ENCODE measurements around the gene HGFAC.

The HGFAC gene

DNA sequence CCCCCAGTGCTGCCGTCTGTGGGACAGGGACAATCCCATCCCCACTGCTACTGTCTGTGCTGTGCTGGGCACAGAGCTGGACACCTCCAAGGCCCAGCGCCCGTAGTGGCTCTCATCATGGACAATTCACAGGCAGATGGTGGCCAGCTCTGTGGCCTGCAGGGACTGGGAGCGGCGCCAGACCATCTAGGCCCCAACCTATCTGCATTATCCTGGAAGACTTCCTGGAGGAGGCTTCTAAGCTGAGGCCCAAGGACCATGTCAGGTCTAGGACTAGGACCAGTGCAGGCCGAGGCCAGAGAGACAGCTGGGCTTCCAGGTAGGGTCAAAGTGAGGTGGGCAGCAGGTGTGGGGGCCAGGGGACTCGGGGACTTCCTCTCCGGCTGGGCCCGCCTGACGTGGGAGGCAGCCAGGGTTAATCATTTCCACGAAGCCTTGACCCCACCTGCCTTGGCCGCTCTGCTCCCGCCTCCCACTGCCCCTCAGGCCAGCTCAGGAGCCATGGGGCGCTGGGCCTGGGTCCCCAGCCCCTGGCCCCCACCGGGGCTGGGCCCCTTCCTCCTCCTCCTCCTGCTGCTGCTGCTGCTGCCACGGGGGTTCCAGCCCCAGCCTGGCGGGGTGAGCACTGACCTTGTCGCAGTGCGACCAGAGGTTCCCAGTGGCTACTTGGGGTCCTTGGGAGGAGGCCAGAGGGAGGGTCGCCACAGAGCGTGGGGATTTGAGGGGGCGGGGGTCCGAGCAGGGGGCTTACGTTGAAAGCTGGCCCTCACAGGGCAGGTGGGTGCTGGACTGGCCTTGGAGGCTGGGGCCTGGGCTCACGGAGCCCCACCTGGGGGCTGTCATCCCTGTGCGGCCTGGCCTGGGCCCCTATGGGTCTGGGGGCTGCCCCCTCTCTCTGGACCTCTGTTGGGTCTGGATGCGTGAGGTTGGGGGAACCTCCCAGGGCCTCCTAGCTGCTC is at the start of gene HGFAC:
Gene HGFAC (plus strand): TSS at position 468 of the 959 bp plus-strand sequence. CDS start 34 bp downstream, at position 502.
- DNase-seq (ENCODE audit: low read depth), result no peak

DNA sequence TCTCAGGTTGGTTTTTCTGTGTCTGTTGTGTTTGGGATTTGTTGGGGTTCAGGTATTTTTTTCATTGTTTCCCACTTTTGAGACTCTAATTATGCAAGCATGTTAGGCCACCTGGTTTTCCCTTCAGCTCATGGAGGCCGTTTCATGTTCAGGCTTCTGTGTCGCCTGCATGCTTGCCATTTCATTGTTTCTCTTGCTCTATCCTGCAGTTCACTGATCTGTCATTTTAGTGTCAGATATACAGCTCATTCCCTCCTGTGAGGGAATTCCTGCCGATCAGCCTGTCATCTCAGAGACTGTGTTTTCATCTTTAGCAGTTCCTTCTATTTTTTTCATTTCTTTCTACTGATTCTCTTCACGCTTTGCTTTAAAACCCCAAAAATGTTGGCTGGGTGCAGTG is 49.4 kb upstream of the HGFAC start:
- no peak for DNase-seq (ENCODE audit: low read depth)

DNA sequence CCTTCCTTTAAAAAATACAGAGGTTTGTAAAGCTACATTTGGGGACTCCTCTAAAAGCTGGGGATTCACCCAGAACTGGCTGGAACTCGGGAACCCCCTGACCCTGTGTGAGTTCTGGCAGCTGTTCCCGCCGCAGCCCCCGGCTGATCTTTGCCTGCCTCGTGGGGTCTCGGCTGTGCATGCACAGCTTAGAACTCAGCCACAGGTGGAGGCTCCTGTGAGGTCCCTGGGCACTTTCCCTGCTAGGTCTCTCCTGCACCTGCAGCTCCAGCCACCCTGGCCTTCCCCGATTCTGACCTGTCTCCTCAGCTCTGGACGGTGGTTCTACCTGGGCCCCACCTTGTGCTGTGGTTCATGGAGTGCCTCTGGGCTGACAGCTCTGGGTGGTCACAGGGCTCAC is 48.6 kb upstream of the HGFAC start:
- no peak for DNase-seq (ENCODE audit: low read depth)

DNA sequence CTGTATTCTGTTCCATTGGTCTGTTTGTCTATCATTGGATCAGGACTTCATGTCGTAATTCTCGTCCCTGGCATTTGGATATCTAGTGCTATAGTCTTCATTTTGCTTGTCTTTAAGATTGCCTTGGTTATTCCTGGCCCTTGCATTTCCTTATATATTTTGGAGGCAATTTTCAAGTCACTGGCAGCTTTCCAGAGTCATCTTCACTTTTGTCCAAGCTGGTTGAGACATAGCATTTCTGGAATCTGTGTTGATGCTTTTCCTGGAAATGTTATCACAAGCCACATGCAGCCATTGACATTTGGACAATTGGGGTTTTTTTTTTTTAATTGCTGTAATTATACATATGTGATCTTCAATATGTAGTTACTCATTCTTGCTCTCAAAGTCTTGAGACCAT is 45.2 kb upstream of the HGFAC start:
- no peak for DNase-seq (ENCODE audit: low read depth)

DNA sequence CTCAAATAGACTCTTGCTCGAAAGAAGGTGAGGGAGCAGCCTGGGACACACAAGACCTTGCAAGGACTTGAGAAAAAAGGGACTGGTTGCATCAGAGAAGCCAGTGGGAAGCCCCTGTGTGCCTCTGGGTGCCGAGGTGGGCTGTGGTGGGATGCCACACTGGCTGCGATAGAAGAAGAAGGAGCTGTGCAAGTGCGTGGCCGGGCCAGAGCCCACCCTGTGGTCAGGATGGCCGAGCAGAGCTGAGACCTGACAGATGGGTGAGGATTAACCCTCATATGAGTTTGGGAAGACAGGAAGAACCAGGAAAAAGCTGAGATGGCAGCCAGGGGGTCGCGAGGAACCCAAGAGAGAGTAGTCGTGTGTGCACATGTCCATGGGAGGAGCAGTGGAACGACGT is 44.6 kb upstream of the HGFAC start:
- no peak for DNase-seq (ENCODE audit: low read depth)

DNA sequence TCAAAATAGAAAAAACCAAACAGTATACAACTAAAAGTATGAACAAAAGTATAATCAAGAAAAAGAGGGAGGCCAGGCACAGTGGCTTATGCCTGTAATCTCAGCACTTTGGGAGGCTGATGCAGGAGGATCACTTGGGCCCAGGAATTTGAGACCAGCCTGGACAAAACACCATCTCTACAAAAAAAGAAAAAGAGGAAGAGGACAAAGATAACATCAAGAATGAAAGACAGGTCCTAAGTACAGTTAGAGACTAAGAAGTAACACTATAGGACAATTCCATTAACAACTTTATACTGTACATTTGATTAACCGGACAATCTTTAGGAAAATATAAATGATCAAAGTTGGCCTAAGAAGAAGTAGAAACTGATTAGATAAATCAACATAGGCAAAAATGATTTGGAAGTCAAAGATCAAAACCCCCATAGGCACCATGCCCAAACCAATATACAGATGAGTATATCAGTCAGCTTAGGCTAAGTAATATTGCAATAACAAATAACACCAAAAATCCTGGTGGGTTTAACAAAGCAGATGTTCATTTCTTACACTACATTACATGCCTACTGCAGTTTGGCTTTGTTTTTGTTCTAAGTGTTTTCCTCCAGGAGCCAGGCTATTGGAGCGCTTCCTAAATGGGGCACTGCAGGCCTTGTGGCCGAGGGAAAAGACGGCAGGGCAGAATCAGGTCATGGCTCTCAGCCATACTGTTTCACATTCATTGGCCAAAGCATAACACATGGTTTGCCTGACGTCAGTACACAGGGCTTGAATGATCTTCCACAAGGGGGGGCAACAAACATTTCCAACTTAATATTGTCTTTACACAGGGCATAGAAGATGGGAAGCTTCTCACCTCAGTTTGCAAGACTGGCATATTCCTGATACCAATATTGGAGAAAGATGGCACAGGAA is 42.2 kb upstream of the HGFAC start:
- DNase-seq (ENCODE audit: low read depth), result no peak

DNA sequence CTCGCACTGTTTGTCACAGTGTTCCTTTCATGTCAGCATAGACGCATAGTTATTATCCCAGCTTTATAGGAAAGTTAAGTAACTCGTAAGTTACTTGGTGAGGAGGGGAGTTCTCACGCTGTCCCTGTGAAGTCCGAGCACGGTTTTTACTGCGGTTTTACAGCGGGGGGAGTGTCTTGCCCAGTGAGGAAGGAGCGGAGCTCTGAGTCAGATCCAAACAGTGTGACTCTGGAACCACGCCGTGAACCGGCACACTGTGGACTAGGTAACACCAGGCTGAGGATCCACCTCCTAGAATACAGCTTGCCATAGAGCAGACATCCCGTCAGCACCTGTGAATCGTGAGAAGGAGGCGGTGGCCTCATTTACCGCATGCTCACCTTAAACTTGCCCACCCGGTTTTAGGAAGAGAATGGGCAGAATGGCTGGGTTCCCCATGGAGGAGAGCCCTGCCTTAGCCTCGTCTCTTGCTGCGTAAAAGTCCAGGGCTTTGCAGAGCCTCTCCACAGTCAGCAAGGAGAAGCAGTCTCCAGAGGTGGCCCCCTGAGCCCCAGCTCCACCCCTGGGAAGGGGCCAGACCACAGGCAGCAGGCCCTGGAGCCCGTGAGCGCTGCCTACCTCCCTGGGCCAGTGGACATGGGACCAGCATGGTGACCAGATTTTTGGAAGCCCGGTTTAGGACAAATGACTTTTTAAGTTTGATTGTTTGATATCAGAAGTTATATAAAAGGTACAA is 40.2 kb upstream of the HGFAC start:
- DNase-seq (ENCODE audit: low read depth), result no peak

DNA sequence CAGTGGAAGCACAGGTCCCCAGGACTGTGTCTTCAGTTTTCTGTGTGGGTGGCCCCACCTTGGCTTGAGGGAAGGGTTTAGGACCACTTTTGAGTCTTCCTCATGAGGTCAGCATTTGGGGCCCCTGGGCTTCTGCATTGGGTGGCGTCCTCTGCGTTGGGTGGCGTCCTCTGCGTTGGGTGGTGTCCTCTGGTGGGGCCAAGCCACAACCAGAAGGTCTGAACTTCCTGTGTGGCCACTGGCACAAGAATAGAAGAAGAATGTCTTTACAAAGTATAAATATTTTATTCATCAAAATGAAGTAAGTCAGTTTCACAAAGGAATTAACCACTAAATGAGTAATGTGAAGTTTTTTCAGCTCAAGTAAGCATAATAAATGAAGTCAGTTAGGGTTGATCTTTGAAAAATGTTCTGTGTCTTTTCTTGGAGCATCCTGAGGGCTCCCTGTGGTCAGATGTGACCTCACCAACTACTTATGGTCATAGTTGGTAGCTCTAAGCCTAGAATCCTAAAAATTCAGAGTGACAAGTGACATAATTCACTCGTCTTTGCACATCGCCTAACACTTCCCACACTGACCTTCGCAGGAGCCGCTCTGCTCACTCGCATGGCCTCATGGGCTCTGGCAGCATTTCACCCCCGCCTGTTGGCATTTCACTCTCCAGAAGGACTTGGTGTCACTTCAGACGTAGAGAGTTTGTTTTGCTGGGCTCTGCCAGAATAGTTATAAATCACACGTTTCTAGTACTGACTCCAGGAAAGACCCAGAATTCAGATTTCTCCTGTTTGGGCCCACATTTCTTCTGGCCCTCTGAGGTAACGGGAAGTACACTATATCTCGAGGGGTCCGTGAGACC is 39.0 kb upstream of the HGFAC start:
- DNase-seq (ENCODE audit: low read depth), result no peak

DNA sequence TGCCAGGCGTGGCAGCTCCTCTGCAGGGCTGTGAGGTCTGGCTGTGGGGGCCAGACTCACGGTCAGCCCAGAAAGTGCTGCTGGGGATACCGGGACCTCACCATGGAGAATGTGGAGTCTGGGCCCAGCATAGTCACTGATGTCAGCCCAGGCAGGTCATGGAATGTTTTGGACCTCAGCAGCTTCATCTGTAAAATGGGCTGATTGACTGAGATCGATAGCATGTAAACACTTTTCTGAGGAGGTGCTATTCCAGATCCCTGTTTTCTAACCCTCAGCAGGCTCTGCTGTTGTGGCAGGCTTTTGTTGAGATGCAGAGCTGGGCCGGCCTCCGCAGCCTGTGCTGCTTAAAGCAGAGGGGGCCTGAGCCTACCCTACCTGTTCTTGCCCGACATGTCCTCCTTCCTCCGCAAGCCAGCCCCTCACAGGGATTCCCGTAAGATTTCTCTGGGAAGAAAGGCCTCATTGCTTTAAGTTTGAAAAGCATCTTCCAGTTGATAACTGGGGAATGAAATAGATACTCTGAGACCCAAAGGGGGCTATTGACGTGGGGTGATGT is 38.3 kb upstream of the HGFAC start:
- DNase-seq (ENCODE audit: low read depth), result no peak

DNA sequence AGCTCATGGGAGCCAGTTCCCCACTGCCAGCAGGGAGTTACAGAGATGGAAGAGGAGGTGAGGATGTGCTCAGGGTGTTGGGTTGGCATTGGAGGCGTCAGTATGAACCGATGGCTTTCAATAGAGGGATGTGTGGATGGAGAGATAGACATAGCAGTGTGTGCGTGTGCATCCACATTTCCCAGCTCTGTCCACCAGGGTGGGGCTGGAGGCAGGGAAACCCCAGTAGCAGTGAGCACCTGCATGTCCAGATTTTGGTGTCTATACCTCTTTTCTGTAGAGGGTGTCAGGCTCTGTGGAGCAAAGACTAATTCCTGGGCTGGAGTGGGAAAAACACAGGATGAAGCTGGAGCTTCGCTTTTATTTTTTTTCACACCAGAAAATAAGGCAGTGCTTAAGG is 37.2 kb upstream of the HGFAC start:
- no peak for DNase-seq (ENCODE audit: low read depth)

DNA sequence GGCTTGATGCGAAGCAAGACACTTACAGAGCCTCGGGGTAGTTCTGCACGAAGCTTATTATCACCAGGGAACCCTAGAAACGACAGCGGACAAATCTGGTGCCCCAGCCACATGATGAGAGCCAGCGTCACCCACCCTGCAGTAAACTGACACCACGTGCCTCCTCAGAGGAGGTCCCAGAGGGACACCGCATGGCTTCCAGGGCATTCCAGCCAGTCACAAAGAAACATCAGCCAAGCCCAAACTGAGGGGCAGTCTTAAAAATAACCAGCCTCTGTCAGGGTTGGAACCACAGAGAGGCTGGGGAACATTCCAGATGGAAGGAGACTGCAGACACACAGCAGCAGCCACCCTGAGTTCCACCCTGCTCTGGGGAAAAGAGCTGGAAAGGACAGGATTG is 36.6 kb upstream of the HGFAC start:
- no peak for DNase-seq (ENCODE audit: low read depth)

DNA sequence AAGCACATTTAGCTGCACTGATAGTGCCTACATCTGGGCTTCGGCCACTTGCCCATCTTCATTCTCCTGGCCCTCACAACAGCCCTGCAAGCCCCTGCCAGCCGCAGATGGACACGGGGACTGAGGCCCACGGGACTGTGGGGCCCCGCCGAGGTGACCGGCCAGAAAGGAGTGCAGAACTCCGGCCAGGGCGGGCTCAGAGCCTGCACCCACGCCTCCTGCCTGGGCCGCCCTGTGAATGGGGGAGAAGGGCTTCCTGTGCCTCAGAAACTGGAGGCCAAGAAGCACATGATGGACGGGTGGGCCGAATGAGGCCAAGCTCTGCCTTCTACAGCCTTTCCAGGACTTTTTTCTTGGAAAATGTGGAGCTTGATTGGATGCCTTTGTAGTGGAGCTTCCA is 35.7 kb upstream of the HGFAC start:
- no peak for DNase-seq (ENCODE audit: low read depth)

DNA sequence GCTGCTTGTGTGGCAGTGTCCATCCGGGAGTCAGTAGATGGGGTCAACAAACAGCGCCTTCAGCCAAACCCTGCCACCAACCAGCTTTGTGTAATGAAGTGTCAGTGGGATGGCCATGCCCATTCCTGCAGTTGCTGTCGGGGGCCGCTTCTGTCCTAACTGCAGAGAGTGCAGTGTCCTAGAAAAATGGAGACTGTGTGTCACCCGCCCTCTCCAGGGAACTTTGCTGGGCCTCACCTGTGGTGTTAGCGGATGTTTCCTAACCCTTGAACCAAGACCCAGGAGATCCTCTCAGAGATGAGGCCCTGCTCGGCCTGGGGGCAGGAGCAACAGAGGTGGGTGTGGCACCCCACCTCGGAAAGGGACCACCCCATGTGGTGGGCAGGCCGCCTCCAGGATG is 35.3 kb upstream of the HGFAC start:
- DNase-seq (ENCODE audit: low read depth), result no peak

DNA sequence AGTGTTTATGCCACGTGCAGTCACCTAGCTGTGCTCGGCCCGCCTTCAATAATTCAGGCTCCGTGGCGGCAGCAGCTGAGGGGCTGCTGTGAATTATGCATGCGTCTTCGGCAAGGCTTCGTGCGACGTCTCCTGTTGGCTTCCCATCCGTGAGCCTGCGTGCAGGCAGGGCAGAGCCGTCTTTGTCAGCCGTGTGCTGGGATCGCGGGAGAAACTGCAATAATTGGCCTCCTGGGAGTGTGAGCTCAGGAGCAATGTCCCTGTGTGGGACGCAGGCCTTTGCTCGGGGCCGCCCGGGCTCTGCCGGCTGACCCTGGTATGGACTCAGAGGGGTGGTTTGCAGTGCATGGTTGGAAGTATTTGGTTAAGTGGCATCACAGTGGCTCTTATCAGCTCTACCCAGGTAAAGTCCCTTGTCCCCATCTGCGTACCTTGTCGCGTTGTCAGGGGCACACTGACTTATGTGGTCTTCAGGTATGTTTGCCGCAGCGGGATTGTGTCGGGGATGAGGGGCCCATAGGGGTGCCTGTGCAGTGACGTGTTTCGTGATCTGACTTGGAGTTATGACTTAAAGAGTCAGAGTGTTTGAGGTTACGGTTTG is 34.5 kb upstream of the HGFAC start:
- no peak for DNase-seq (ENCODE audit: low read depth)

DNA sequence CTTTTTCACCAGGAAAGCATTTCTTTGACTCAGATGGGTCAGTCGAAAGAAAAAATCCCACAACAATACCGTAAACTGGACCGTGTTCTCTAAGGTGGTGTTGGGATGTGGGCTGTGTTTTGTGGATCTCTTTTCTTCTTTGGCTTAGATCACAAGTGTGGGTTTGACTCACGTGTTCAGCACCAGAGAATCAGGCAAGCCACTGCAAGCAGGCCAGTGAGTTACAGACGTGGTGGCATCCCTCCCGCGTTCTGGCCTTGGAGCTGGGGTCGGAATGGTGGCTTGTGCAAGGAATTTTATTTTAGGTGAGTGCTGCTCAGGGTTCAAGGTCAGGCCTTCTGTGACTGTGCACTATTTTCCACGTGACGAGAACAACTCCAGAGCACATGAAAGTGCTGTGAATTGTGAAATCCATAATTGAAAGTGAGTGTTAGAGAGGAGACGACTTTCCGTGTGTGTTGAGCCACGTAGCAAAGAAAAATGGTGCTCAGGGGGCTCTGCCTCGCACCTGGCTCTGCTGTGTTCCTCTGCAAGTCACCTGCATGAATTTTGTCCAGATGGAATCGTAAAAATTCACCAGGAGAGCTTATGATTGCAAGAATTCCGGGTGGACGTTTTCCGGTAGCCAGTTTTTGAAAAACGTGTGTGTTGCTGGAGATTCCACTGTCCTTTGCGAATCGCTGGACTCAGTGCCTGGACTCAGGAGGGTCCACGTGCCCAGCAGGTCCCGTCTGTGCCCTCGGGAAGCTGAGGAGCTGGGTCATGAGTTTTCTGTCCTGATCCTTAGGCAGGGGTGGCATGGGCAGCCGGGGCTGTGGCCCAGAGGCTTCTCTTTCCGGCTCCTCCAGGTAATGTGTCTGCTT is 33.6 kb upstream of the HGFAC start:
- DNase-seq (ENCODE audit: low read depth), result no peak

DNA sequence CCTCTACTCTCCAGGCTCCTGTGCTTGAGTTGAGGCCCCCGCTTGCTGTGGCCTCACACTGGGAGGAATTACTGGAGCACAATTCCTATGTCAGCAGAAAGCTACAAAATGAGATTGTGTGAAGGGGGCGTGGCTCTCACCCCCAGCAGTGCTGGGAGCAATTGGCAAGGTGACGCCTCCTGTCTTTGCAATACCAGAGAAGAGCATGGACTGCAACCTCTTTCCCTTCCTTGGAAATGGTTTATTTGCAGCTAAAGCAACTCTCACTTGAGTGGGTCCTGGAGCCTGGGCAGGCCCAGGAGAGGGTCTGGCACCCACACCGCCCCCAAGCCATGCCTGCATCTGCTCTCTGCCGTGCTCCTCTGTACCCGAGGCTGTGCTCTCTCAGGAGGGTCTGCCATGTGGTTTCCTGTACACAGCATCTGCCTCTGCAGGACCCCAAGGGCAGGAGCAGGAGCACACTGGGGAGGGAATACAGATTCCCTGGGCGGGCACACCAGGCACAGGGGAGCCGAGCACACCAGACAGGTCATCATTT is 32.9 kb upstream of the HGFAC start:
- DNase-seq (ENCODE audit: low read depth), result no peak

DNA sequence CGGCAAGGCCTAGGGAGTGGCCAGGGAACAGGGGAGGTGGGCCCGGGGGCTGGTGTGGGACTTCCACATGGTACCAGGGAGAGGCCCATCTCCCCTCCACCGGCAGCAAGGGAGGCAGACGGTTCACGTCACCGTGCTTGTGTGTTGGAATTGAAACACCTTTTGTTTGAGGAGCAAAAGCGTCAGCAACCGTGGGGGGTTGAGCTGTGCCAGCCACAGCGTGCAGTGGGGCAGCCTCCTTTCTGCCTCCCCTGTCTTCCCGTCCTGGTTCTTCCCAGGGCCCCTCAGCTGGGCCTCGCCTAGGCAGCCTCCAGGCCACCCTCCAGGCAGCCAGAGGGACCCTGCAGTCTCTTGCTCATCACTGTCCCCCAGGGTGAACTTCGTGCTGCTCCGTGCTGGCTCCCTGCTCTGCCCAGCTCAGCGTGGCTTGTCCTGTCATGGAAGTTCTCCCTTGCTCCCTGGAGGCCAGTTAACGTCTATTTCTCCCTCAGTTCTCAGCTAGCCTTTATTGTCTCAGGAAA is 32.1 kb upstream of the HGFAC start:
- no peak for DNase-seq (ENCODE audit: low read depth)

DNA sequence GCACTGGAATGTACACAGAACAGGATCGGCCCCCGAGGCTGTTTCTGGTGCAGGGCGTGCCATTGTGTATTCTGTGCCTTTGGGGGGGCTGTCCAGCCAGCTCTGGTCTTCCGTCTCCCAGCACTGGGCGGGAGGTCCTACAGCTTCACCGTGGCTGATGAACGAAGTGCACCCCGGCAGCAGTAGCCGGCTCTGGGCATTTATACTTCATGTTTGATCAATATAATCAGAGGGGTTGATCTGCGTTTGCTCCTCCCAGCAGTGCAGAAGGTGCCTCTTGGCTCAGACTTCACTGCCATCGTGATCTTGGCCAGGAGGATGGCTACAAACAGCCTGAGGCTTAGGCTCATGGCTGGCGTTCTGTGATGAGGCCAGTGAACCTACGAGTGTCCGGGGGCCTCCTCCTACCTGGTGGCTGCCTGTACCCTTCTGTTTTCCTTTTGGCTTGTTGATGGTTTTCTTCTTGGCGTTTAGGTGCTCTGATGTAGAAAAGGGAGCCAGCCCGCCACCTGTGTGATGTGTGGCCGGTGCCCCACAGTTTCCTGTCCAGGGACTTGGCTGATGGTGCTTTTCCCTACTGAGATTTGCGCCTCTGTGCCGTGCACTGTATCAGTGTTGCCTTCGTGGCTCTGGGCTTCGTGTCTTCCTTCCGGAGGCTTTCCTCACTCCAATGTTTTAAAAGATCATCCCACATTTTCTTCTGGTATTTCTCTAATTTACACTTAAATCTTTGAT is 31.2 kb upstream of the HGFAC start:
- DNase-seq (ENCODE audit: low read depth), result no peak

Measured in stimulated activated CD8-positive, alpha-beta memory T cell treated with anti-CD3 and anti-CD28 coated beads, Interleukin-7, amount 100 ng/mL, for 24 hours (primary cell).